ENCODE data around the gene RPP40. TPM values are rescaled to one million over a fixed set of nuclear protein-coding genes. Genes with fewer than 3 reads are reported as not detected.
A peak's percentile ranks its signal among the peaks of the same experiment; 100 is the strongest.
"Not testable (repeated sequence)": the region's sequence is repeated elsewhere in the genome, so short reads cannot be mapped to it uniquely, and the experiment has no call there.

The RPP40 gene
- total RNA-seq, 4 donors from 2014 or later = 4.6 to 11.7 (median 9.0) TPM

DNA sequence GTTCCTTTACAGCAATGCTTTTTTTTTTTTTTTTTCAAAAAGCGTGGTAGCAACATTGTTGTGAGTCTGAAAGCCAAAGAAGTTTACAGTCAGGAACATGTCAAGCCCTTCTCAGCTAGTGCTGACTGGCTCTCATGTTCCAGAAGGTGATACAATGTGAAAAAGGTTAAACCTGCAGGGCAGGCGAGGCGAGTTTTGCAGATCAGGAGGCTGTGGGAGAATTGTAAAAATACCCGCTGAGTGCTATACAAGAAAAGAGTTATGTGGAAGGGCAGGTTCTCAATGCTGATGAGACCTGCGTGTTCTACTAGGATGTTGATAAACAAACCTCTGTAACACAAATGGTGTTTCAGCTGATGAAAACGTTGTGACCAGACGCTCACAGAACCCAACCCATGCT is 30.9 kb upstream of the RPP40 start:
- no peak overlapping the region for H3K4me3 ChIP-seq
- peaks cover 37% of the 10 kb centered on the region for H3K4me1 ChIP-seq
- no peak for DNase-seq (ENCODE audit: low spot score in 2 of 2)

GRCh38 chr6:5034328-5034727 is 30.5 kb upstream of the RPP40 start:
- no peak for DNase-seq (ENCODE audit: low spot score in 2 of 2)
- no peak for TF ChIP-seq EP300 (IDR thresholded peaks at IDR 0.05)
- no peak for TF ChIP-seq POLR2AphosphoS5 (IDR thresholded peaks at IDR 0.05)
- TF ChIP-seq POLR2A (IDR thresholded peaks at IDR 0.05) = no peak
- TF ChIP-seq, protein P1, sequence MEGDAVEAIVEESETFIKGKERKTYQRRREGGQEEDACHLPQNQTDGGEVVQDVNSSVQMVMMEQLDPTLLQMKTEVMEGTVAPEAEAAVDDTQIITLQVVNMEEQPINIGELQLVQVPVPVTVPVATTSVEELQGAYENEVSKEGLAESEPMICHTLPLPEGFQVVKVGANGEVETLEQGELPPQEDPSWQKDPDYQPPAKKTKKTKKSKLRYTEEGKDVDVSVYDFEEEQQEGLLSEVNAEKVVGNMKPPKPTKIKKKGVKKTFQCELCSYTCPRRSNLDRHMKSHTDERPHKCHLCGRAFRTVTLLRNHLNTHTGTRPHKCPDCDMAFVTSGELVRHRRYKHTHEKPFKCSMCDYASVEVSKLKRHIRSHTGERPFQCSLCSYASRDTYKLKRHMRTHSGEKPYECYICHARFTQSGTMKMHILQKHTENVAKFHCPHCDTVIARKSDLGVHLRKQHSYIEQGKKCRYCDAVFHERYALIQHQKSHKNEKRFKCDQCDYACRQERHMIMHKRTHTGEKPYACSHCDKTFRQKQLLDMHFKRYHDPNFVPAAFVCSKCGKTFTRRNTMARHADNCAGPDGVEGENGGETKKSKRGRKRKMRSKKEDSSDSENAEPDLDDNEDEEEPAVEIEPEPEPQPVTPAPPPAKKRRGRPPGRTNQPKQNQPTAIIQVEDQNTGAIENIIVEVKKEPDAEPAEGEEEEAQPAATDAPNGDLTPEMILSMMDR (IDR thresholded peaks at IDR 0.05) = no peak
- 50% methylated on average over 7 of the region's 7 CpGs for WGBS
- H3K27ac ChIP-seq = peak overlapping the region; percentile 42
- no peaks in the 10 kb centered on the region for H3K27me3 ChIP-seq
- H3K36me3 ChIP-seq = no peaks in the 10 kb centered on the region
- H3K4me3 ChIP-seq = no peak overlapping the region
- peaks cover 37% of the 10 kb centered on the region for H3K4me1 ChIP-seq
- no peaks in the 10 kb centered on the region for H3K9me3 ChIP-seq

More for the DNA sequence above, 30.9 kb upstream of the RPP40 start:
- TF ChIP-seq POLR2AphosphoS5 (IDR thresholded peaks at IDR 0.05) (peak in 1 of 3 donors; percentile 69), EP300 (IDR thresholded peaks at IDR 0.05) (no peak), POLR2A (IDR thresholded peaks at IDR 0.05) (no peak)
- TF ChIP-seq, protein P1 (IDR thresholded peaks at IDR 0.05) = no peak
- H3K27ac ChIP-seq = peak overlapping the region; percentile 83
- H3K9me3 ChIP-seq = no peaks in the 10 kb centered on the region
- no peaks in the 10 kb centered on the region for H3K36me3 ChIP-seq
- no peaks in the 10 kb centered on the region for H3K27me3 ChIP-seq
- WGBS = 40% methylated on average over 7 of the region's 7 CpGs

DNA sequence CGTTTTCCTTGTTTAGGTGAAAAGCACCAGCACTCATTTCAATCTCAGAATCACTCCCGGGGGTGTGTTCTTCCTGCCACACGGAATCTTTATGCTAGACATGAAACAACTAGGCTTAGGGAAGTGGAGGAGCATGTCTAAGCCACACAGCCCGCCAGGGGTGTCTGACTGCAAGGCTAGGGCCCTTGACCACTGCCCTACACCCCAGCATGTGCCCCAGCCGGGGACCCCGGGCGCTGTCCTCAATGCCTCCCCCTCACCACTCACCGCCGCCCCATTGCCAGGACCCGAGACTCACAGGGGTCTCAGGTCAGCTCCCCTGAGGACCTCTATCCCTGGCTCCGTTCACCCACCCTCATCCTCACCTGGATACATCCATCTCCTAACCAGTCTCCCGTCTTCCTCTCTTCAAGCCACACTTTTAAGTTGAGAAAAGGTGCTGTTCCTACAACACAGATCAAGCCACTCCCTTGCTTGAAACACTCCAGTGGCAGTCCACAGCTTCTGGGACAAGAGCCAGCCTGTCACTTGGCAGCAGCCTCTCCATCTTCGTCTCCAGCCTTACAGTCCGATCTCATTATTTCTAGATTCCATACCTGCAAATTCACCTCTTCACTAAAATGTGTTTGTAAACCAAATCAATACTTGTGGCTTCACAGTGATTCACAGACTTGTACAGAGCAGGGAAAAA is 29.5 kb upstream of the RPP40 start:
- peak in 1 of 2 donors; percentile 26 for DNase-seq (ENCODE audit: low spot score in 2 of 2)
- not testable (repeated sequence) for H3K27me3 ChIP-seq, H3K36me3 ChIP-seq, H3K9me3 ChIP-seq
- WGBS = 71% methylated on average over 11 of the region's 14 CpGs
- Histone ChIP-seq H3K4me3 (peak overlapping the region; percentile 33), H3K27ac (peak overlapping the region; percentile 64), H3K4me1 (peaks cover 37% of the 10 kb centered on the region)

DNA sequence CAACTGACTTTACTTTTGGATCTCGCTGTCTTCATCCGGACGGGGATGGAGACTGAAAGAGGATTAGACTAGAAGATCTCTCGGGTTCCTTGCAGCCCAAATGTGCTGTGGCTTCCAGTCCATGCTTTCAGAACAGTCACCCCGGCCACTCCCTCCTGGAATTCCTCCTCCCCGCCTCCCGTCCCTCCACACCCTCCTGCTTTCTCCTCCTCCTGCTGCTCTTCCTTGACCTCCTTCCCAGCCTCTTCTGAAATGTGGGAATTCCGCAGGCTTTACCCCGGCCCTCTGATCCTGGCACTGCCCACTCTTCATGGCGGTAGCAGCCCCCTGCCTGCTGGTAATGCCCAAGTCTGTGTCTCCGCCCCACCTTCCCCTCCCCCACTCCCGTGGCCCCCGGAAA is 28.9 kb upstream of the RPP40 start:
- peak overlapping the region; percentile 64 for H3K27ac ChIP-seq
- DNase-seq (ENCODE audit: low spot score in 2 of 2) = peak in 1 of 2 donors; percentile 61
- 39% methylated on average over 13 of the region's 13 CpGs for WGBS
- H3K27me3 ChIP-seq, H3K9me3 ChIP-seq, H3K36me3 ChIP-seq: not testable (repeated sequence)
- H3K4me1 ChIP-seq = peaks cover 37% of the 10 kb centered on the region
- peak overlapping the region; percentile 33 for H3K4me3 ChIP-seq

DNA sequence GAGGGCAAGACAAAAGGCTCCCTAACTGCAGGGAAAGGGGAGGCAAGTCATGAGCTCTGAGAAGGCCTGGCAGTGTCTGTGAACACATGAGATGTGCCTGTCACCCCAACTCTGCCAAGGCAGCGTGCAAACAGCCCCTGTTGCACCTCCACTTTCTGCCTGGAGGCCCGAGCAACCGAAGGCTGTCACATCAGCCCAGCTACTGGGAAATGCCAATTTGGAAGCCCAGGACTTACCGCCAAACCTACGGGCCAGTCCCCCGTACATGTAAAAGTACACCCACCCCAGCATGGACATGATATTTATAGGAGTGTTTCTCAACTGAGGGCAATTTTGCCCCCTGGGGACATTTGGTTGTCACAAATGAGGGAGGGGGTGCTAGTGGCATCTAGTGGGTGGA is 27.3 kb upstream of the RPP40 start:
- no peak for DNase-seq (ENCODE audit: low spot score in 2 of 2)
- no peak overlapping the region for H3K4me3 ChIP-seq
- no peaks in the 10 kb centered on the region for H3K36me3 ChIP-seq
- no peak for TF ChIP-seq POLR2A (IDR thresholded peaks at IDR 0.05)
- TF ChIP-seq, protein P1 (IDR thresholded peaks at IDR 0.05) = no peak
- no peak for TF ChIP-seq POLR2AphosphoS5 (IDR thresholded peaks at IDR 0.05)
- no peak for TF ChIP-seq EP300 (IDR thresholded peaks at IDR 0.05)
- 91% methylated on average over 6 of the region's 6 CpGs for WGBS
- peaks cover 42% of the 10 kb centered on the region for H3K4me1 ChIP-seq
- no peaks in the 10 kb centered on the region for H3K27me3 ChIP-seq
- H3K27ac ChIP-seq = no peak overlapping the region
- no peaks in the 10 kb centered on the region for H3K9me3 ChIP-seq

GRCh38 chr6:5030596-5031136 is 26.8 kb upstream of the RPP40 start:
- Histone ChIP-seq H3K36me3 (no peaks in the 10 kb centered on the region), H3K27me3 (no peaks in the 10 kb centered on the region), H3K27ac (no peak overlapping the region), H3K4me1 (peaks cover 44% of the 10 kb centered on the region), H3K9me3 (no peaks in the 10 kb centered on the region), H3K4me3 (no peak overlapping the region)
- DNase-seq (ENCODE audit: low spot score in 2 of 2) = peak; percentile 89
- WGBS = 32% methylated on average over 13 of the region's 13 CpGs
- TF ChIP-seq POLR2AphosphoS5 (IDR thresholded peaks at IDR 0.05) = no peak
- TF ChIP-seq EP300 (IDR thresholded peaks at IDR 0.05) = no peak
- TF ChIP-seq, protein P1 (IDR thresholded peaks at IDR 0.05) = peak; percentile 30 to 68
- no peak for TF ChIP-seq POLR2A (IDR thresholded peaks at IDR 0.05)
